Inflammatory macrophage treated with lipopolysaccharide for 1 hour (primary cell): ENCODE data around the gene CATSPER3.
A peak's percentile ranks its signal among the peaks of the same experiment; 100 is the strongest.
"Not testable (repeated sequence)": the region's sequence is repeated elsewhere in the genome, so short reads cannot be mapped to it uniquely, and the experiment has no call there.

Source experiments
- DNase-seq, 2 donors: peaks; one replicate each; pipeline ENCODE4 v3.0.0-alpha.2; 2020 to 2022

Gene CATSPER3

DNA sequence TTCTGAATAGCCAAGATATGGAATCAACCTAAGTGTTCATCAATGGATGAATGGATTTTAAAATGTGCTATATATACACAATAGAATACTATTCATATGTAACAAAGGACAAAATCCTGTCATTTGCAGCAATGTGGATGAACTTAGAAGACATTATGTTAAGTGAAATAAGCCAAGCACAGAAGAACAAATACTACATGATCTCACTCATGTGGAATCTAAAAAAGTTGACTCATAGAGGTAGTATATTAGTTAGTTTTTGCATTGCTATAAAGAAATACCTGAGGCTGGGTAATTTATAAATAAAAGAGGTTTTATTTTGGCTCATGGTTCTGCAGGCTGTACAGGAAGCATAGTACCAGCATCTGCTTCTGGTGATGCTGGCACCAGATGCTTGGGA lies 8.1 kb downstream of the CATSPER3 start:
- DNase-seq: no peak

- DNase-seq: no peak
These were observed 9.1 kb downstream of the CATSPER3 start for GRCh38 chr5:134976841-134977240.

DNA sequence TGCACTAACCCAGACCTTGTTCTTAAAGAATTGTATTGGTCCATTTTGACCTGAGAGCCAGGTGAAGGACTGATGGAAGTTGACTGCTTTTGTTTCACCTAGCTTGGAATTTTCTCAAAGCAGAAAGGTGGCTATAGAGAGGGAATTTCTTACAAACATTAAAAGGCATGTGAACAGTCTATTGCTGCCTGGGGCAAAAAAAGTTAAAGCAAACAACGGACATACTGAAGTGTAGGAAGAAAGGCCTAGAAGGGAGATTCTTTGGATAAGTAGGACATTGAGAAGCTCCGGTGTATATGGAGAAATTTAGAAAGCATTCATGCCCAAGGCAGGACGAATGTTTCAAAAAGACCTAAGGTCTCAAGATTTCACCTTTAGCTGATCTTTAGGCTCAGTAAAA lies 11.7 kb downstream of the CATSPER3 start:
- no peak for DNase-seq

- DNase-seq: no peak
These were observed 14.5 kb downstream of the CATSPER3 start for GRCh38 chr5:134982230-134982629.

DNA sequence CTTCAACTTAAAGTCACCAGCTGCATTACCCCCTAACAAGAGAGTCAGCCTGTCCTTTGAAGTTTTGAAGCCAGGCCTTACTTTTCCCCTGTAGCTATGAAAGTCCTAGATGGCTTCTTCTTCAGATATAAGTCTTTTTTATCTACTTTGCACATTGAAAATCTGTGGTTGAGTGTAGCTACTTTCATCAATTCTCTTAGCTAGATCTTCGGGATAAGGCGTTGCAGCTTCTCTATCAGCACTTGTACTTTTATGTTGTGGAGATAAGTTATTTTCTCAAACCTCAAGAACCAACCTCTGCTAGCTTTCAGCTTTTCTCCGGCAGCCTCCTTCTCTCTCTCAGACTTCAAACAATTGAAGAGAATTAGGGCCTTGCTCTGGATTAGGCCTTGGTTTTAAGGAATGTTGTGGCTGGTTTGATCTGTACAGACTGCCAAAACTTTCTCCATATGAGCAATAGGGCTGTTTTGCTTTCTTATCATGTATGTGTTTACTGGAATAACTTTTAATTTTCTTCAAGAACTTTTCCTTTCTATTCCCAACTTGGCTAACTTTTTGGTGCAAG lies 21.6 kb downstream of the CATSPER3 start:
- no peak for DNase-seq

DNA sequence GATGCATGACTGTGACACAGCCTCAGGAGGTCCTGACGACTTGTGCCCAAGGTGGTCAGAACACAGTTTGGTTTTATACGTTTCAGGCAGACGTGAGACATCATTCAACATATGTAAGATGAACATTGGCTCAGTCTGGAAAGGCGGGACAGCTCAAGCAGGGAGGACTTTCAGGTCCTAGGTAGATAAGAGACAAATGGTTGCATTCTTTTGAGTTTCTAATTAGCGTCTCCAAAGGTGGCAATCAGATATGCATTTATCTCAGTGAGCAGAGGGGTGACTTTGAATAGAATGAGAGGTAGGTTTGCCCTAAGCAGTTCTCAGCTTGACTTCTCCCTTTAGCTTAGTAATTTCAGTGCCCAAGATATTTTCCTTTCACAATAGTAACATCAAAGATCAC lies 22.5 kb downstream of the CATSPER3 start:
- not testable (repeated sequence) for DNase-seq

DNA sequence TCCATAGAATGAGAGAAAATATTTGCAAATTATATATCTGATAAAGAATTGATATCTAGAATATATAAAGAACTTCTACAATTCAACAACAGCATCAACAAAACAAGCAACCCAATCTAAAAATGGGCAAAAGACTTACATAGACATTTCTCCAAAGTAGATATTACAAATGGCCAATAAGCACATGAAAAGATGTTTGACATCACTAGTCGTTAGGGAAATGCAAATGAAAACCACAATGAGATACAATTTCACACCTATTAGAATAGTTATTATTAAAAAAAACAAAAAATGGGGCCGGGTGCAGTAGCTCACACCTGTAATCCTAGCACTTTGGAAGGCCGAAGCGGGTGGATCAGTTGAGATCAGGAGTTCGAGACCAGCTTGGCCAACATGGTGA lies 24.4 kb downstream of the CATSPER3 start:
- no peak for DNase-seq

GRCh38 chr5:134993161-134993560 lies 25.5 kb downstream of the CATSPER3 start:
- DNase-seq: no peak

- DNase-seq: no peak
These were observed 27.0 kb downstream of the CATSPER3 start for GRCh38 chr5:134994560-134995156.

- DNase-seq: no peak
These were observed 28.2 kb downstream of the CATSPER3 start for GRCh38 chr5:134995850-134996402.

- no peak for DNase-seq
These were observed 29.3 kb downstream of the CATSPER3 start for GRCh38 chr5:134997015-134997414.

GRCh38 chr5:134998068-134998467 lies 30.4 kb downstream of the CATSPER3 start:
- not testable (repeated sequence) for DNase-seq

DNA sequence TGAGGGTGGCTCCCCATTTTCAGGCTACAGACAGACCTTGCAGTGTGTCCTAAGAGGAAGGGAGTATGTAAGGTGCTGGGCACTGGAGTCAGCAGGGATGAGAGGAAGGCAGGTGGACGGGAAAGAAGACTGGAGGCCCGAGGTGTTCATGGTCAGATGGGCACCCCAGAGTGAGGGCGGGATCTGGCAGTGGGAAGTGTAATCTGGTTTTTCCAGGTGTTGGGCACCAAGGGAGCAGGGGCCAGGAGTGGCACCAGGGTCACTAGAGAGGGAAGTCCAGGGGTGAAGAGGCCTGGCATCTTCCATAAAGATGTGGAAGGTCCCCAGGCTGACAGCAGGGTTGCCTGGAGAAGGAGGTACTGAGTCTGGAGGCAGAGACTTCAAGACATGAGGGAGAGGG lies 36.7 kb downstream of the CATSPER3 start:
- DNase-seq: no peak

GRCh38 chr5:135005076-135005475 lies 37.4 kb downstream of the CATSPER3 start:
- DNase-seq: no peak

DNA sequence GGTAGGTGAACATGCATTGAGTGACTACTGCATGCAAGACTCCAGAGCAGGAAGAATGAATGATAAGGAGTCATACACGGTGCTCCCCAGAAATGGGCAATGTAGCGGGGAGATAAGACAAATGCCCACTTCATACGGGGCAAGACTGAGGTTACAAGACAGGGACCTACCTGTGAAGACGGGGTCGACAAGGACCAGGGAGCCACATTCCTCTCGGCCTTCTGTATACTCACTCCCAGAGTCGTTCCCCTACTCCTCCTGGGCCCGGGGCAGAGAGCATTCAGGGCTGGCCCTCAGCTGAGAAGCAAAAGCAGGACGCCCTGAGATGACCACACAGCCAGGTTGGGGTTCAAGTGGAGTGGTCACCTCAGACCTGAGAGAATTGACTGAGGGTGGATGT lies 39.6 kb downstream of the CATSPER3 start:
- DNase-seq: no peak

GRCh38 chr5:135007749-135008363 lies 40.1 kb downstream of the CATSPER3 start:
- DNase-seq: no peak

DNA sequence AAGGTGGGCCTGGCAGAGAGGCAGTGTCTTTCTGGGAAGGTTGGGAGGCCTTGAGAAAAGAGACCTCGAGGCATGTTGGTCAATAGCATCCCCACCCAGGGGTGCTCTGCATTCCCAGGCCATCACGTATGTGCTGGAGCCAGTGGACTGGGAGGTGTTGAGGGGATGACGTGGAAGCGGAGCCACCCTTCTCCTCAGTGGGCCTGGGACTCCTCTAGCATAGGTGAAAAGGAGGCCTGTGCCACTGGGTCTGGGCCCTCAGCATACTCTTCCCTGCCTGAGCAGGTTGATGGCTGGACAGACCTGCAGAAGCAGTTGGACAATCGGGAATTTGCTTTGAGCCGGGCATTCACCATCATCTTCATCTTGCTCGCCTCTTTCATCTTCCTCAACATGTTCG lies 40.8 kb downstream of the CATSPER3 start:
- no peak for DNase-seq

DNA sequence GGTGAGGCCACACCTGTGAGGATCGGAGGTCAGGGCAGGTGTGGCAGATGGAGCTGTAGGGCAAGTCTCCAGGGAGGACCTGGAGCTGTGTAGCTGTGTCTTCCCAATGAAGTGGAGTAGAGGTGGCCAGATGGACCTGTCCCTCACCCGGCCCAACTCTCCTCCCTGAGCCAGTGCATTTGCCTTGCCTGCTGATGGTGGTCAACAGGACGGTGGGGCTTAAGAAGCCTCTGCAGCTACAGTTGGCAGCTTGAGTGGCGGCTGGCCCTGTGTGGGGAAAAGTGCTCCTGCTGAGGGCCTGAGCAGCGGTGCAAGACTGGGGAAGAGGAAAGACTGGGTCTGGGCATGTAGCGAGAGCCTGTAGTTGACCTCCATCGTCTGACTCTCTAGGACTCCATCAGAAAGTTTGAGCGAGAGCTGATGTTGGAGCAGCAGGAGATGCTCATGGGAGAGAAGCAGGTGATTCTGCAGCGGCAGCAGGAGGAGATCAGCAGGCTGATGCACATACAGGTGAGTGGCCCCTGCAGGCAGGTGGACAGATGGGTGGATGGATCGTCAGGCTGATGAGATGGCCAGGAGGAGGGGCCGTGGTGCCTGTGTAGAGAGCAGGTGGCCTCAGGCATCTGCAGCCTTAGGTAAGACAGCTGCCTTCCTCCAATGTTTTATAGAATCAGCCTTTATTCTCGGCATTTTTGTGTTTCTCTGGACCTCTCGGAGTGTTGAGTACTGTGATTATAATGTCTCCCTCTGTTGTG lies 41.5 kb downstream of the CATSPER3 start:
- DNase-seq: no peak

- DNase-seq: no peak
These were observed 42.2 kb downstream of the CATSPER3 start for GRCh38 chr5:135009736-135010501.

DNA sequence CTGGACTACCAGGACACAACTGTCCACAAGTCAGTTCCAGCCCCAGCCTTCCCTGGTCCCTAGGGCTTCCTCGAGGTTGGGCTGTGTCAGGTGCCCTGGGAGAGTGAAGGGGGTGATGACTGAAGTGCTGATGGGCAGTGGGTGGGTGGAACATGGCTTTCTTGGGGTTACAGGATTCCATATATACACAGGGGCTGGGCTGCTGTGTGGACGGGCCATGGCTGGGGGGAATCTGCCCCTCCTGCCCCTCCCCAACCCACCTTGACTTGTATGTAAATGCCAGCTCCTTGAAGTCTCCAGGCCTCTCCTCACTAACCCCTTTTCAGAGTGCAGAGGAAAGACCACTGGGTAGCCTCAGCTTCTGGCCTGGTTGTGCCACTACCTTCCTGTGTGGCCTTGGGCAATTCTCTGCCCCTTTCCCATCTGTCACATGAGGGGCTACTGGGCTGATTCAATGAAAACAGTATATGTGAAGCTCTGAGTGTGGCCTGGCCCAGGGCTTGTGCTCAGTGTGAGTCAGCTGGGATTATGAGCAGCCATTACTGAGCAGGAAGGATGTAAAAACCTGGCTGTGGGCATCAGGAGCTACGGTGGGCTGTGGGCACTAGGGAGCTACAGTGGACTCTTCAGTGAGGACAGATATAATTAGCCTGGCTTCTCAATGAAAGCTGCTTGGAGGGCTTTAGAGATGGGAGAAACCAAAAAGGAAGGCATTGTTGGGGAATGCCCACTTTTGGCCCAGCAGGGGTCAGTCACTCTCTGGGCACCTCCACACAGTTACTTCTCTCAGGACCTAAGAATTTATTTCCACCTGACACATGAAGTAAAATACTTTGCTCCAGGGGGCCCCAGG lies 43.0 kb downstream of the CATSPER3 start:
- peak in 1 of 2 donors; percentile 5 for DNase-seq

- no peak for DNase-seq
These were observed 43.8 kb downstream of the CATSPER3 start for GRCh38 chr5:135011355-135012032.
